Type B pancreatic cell (in vitro differentiated cells): Measurements from ENCODE around the gene NAGLU. TPM values are rescaled to one million over a fixed set of nuclear protein-coding genes. Genes with fewer than 3 reads are reported as not detected.

Experiments used
- DNase-seq: peaks from one replicate; pipeline ENCODE4 v3.0.0; 2021; ENCODE audit warnings: mixed read lengths; ENCODE audit not compliant: unreplicated experiment; ENCODE audit errors: extremely low spot score
- H3K27ac Mint-ChIP-seq: 2 replicates; pipeline ENCODE4 v1.8.0; 2021; ENCODE audit warnings: mild to moderate bottlenecking, mixed read lengths
- H3K27me3 Mint-ChIP-seq: 2 replicates; pipeline ENCODE4 v1.8.0; 2021; ENCODE audit warnings: mixed read lengths
- H3K36me3 Mint-ChIP-seq: 2 replicates; pipeline ENCODE4 v1.8.0; 2021; ENCODE audit warnings: mixed read lengths
- H3K4me1 Mint-ChIP-seq: one replicate; pipeline ENCODE4 v1.8.0; 2021; ENCODE audit warnings: mixed read lengths; ENCODE audit not compliant: unreplicated experiment
- H3K4me3 Mint-ChIP-seq: 2 replicates; pipeline ENCODE4 v1.8.0; 2021; ENCODE audit warnings: mild to moderate bottlenecking, mixed read lengths
- H3K9me3 Mint-ChIP-seq: 2 replicates; pipeline ENCODE4 v1.8.0; 2021; ENCODE audit warnings: mixed read lengths
- total RNA-seq: library from RNA; stranded (reverse); gene quantifications from 2 replicates; pipeline ENCODE4 v1.2.1, GENCODE V29; 2021; ENCODE audit warnings: low replicate concordance
- TF ChIP-seq, protein P1 (sequence below): fragments of 200-600 bp; sonication (generic); conservative IDR thresholded peaks from 2 replicates; pipeline ENCODE4 v1.5.0; 2021; ENCODE audit warnings: antibody characterized with exemption, mild to moderate bottlenecking

Gene NAGLU
- total RNA-seq, 1 donor from 2014 or later, result 26.5 TPM

DNA sequence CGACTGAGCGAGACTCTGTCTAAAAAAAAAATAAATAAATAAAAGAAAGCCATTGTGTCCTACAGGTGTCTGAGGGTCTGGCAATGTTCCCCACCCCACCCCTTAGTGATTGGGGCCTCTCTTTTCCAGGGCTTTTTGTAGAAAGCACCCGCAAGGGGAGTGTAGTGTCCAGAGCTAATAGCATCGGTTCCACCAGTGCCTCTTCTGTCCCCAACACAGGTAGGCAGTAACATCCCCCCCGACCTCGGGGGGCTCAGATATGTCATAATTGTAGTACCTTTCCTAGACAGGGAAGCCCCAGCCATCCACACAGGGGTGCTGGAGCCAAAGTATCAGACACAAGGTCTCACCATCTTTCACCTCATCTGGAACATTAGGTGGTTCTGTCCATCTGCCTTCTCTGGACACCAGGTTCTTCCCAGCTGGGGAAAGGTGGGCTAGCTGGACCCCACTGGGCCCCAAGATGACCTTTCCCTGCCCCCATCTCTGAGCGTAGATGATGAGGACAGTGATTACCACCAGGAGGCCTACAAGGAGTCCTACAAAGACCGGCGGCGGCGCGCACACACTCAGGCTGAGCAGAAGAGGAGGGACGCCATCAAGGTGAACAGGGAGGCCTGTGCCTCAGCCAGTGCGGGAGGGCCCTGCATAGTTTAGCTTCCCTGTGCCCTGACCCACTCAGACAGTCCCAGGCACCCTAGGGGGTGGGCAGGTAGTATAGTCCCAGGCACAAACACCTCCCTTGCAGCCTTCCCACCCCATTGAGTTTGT, 32.5 kb downstream of the NAGLU start:
- peaks cover 12% of the 10 kb centered on the region for H3K4me1 Mint-ChIP-seq
- no peak overlapping the region for H3K27ac Mint-ChIP-seq
- H3K9me3 Mint-ChIP-seq, result no peaks in the 10 kb centered on the region
- H3K27me3 Mint-ChIP-seq, result no peaks in the 10 kb centered on the region
- DNase-seq, result no peak
- TF ChIP-seq, protein P1, sequence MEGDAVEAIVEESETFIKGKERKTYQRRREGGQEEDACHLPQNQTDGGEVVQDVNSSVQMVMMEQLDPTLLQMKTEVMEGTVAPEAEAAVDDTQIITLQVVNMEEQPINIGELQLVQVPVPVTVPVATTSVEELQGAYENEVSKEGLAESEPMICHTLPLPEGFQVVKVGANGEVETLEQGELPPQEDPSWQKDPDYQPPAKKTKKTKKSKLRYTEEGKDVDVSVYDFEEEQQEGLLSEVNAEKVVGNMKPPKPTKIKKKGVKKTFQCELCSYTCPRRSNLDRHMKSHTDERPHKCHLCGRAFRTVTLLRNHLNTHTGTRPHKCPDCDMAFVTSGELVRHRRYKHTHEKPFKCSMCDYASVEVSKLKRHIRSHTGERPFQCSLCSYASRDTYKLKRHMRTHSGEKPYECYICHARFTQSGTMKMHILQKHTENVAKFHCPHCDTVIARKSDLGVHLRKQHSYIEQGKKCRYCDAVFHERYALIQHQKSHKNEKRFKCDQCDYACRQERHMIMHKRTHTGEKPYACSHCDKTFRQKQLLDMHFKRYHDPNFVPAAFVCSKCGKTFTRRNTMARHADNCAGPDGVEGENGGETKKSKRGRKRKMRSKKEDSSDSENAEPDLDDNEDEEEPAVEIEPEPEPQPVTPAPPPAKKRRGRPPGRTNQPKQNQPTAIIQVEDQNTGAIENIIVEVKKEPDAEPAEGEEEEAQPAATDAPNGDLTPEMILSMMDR, result no peak
- H3K4me3 Mint-ChIP-seq, result peak overlapping the region; percentile 52
- H3K36me3 Mint-ChIP-seq, result peaks cover 17% of the 10 kb centered on the region

DNA sequence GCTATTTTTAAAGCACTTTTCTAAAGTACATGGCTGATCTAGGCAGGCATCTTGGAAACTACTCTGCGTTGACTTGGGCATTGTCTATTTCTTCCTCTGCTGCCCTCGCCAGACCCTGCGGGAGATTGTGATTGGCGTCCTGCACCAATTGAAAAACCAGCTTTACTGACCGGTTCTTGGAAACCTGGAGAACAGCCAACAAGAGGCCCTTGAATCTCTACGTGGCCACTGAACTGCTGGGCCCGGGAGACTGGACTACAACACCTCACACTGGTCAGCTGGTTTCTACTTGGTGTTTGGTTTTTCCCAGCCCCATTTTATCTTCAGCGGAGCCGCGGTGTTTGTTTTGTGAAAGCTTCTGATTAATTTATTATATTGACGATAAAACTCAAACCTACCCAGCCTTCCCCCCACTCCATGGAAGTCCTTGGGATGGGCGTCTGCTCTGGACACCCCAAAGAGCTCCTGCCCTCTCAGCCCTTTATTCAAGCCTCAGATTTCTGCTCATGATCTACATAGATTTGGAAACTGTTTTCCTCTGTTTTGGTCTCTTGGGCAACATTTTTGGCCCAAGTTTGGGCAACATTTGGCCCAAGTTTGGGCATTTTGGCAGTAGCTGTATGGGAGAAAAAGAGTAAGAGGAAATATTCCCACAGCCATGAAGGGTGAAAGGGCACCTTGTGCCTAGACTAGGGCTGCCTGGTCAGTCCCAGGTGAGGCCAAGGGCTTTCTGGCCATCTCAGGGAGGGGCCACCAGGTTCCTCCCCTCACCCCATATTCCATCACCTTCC, 35.6 kb downstream of the NAGLU start:
- Mint-ChIP-seq H3K4me1 (peaks cover 17% of the 10 kb centered on the region), H3K27me3 (no peaks in the 10 kb centered on the region), H3K4me3 (no peak overlapping the region), H3K36me3 (peaks cover 21% of the 10 kb centered on the region), H3K9me3 (no peaks in the 10 kb centered on the region), H3K27ac (no peak overlapping the region)
- no peak for DNase-seq
- TF ChIP-seq, protein P1, result no peak

DNA sequence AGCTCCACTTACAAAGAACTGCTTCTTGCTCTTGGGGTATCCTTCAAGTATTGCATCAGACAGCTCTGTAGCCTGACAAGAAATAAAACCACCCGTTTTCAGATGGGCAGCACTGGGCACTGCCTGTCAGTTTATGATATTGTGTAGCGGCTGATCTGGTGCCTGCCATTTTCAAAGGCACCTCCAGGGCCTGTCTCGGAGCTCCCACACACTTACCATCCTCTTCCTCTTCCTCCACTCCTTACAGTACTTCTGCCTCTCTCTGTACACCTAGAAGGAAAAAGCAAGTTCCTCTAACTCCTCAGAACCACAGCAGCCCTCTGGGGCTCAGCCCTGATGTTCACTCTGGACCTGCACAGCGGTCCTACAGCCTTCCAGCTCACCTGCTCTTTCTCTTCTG, 37.1 kb downstream of the NAGLU start:
- TF ChIP-seq, protein P1, result no peak
- Mint-ChIP-seq H3K36me3 (peaks cover 18% of the 10 kb centered on the region), H3K27ac (no peak overlapping the region), H3K4me1 (peaks cover 20% of the 10 kb centered on the region), H3K27me3 (no peaks in the 10 kb centered on the region), H3K4me3 (no peak overlapping the region), H3K9me3 (no peaks in the 10 kb centered on the region)
- DNase-seq, result no peak

DNA sequence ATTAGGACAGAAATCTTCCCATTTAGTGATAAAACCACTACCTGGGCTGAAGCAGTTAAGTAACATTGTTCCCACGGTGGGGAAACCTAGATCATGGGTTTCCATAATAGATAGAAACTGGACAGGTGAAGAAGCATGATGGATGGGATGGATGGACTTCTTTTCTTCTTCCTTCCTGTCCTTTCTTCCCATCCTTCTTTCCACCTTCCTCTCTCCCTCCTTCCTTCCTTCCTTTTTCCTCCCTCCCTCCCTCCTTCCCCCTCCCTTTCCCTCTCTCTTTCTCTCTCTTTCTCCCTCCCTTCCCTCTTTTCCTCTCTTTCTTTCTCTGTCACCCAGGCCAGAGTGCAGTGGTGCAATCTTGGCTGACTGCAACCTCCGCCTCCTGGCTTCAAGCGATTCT, 38.4 kb downstream of the NAGLU start:
- DNase-seq, result no peak
- no peak overlapping the region for H3K4me3 Mint-ChIP-seq
- TF ChIP-seq, protein P1, result no peak
- H3K4me1 Mint-ChIP-seq, result peaks cover 25% of the 10 kb centered on the region
- peaks cover 18% of the 10 kb centered on the region for H3K36me3 Mint-ChIP-seq
- no peak overlapping the region for H3K27ac Mint-ChIP-seq
- H3K9me3 Mint-ChIP-seq, result no peaks in the 10 kb centered on the region
- H3K27me3 Mint-ChIP-seq, result no peaks in the 10 kb centered on the region

DNA sequence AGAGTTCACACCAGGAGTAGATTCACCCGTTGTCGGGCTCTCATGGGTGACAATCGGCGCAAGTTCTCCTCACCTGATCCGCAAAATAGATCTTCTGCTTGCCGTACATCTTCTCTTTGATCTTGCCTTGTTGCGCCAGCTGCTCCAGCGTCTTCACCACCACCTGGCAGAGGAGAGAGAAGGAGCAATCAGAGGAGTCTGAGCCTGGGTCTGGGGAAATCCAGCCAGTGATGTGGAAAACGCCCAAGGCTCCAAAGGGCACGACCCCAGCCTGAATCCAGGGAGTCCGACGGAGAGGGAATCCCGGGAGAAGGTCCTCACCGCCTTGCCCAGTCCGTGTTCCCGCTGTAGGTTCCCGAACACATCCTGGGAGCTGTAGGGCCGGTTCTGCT, 41.1 kb downstream of the NAGLU start:
- Mint-ChIP-seq H3K27me3 (no peaks in the 10 kb centered on the region), H3K4me3 (peak overlapping the region; percentile 99), H3K27ac (peak overlapping the region; percentile 80), H3K4me1 (peaks cover 29% of the 10 kb centered on the region), H3K9me3 (no peaks in the 10 kb centered on the region), H3K36me3 (peaks cover 13% of the 10 kb centered on the region)
- no peak for DNase-seq
- TF ChIP-seq, protein P1, result no peak
